Measurements from ENCODE around the gene PRDM16.
"Not testable (repeated sequence)": the region's sequence is repeated elsewhere in the genome, so short reads cannot be mapped to it uniquely, and the experiment has no call there.

GRCh38 chr1:3287095-3287494 is 218.1 kb downstream of the PRDM16 start:
- TF ChIP-seq ZNF431 (CRISPR knock-in tag; IDR thresholded peaks at IDR 0.05; ENCODE audit: borderline replicate concordance, low read depth); ZNF30 (CRISPR knock-in tag; IDR thresholded peaks at IDR 0.05); NFIC (IDR thresholded peaks at IDR 0.05; ENCODE audit: low read length): not testable (repeated sequence)
